ENCODE measurements around the gene UMAD1. TPM values are rescaled to one million over a fixed set of nuclear protein-coding genes. Genes with fewer than 3 reads are reported as not detected.

Gene UMAD1
- total and polyA plus RNA-seq, 2 experiments from 2014 or later = 8.4 to 12.4 TPM

DNA sequence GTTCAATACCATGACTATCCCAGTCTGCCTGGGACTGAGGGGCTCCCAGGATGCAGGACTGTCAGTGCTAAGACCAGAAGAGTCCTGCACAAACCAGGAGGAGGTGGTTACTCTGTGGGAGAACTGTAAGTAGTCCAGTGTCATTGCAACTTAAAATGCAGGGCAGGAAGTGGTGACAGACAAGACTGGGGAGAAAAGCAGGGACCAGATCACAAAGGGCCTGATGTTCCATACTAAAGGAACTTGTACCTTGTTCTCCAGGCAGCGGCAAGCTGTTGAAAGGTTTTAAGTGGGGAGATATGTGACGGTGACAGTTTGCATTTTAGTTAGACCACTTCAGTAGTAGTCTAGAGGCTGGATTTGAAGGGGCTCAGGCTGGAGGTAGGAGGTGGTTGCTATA is 262.3 kb downstream of the UMAD1 start (continued):
- TF ChIP-seq, protein P1, sequence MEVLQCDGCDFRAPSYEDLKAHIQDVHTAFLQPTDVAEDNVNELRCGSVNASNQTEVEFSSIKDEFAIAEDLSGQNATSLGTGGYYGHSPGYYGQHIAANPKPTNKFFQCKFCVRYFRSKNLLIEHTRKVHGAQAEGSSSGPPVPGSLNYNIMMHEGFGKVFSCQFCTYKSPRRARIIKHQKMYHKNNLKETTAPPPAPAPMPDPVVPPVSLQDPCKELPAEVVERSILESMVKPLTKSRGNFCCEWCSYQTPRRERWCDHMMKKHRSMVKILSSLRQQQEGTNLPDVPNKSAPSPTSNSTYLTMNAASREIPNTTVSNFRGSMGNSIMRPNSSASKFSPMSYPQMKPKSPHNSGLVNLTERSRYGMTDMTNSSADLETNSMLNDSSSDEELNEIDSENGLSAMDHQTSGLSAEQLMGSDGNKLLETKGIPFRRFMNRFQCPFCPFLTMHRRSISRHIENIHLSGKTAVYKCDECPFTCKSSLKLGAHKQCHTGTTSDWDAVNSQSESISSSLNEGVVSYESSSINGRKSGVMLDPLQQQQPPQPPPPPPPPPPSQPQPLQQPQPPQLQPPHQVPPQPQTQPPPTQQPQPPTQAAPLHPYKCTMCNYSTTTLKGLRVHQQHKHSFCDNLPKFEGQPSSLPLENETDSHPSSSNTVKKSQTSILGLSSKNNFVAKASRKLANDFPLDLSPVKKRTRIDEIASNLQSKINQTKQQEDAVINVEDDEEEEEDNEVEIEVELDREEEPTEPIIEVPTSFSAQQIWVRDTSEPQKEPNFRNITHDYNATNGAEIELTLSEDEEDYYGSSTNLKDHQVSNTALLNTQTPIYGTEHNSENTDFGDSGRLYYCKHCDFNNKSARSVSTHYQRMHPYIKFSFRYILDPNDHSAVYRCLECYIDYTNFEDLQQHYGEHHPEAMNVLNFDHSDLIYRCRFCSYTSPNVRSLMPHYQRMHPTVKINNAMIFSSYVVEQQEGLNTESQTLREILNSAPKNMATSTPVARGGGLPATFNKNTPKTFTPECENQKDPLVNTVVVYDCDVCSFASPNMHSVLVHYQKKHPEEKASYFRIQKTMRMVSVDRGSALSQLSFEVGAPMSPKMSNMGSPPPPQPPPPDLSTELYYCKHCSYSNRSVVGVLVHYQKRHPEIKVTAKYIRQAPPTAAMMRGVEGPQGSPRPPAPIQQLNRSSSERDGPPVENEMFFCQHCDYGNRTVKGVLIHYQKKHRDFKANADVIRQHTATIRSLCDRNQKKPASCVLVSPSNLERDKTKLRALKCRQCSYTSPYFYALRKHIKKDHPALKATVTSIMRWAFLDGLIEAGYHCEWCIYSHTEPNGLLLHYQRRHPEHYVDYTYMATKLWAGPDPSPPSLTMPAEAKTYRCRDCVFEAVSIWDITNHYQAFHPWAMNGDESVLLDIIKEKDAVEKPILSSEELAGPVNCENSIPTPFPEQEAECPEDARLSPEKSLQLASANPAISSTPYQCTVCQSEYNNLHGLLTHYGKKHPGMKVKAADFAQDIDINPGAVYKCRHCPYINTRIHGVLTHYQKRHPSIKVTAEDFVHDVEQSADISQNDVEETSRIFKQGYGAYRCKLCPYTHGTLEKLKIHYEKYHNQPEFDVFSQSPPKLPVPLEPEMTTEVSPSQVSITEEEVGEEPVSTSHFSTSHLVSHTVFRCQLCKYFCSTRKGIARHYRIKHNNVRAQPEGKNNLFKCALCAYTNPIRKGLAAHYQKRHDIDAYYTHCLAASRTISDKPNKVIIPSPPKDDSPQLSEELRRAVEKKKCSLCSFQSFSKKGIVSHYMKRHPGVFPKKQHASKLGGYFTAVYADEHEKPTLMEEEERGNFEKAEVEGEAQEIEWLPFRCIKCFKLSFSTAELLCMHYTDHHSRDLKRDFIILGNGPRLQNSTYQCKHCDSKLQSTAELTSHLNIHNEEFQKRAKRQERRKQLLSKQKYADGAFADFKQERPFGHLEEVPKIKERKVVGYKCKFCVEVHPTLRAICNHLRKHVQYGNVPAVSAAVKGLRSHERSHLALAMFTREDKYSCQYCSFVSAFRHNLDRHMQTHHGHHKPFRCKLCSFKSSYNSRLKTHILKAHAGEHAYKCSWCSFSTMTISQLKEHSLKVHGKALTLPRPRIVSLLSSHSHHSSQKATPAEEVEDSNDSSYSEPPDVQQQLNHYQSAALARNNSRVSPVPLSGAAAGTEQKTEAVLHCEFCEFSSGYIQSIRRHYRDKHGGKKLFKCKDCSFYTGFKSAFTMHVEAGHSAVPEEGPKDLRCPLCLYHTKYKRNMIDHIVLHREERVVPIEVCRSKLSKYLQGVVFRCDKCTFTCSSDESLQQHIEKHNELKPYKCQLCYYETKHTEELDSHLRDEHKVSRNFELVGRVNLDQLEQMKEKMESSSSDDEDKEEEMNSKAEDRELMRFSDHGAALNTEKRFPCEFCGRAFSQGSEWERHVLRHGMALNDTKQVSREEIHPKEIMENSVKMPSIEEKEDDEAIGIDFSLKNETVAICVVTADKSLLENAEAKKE (CRISPR knock-in tag; IDR thresholded peaks at IDR 0.05) = no peak

DNA sequence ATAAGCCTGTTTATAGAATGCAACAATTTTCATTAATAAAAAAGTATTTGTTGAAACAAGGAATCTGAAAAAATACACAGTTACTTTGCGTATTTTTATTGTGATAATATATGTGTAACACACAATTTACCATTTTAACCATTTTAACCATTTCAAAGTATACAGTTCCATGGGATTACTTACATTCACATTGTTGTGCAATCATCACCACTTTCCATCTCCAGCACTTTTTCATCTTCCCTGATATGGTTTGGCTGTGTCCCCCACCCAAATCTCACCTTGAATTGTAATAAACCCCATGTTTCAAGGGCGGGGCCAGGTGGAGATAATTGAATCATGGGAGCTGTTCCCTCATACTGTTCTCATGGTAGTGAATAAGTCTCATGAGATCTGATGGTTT is 266.8 kb downstream of the UMAD1 start:
- Mint-ChIP-seq H3K4me3 (no peak overlapping the region), H3K27ac (no peak overlapping the region), H3K4me1 (peaks cover 15% of the 10 kb centered on the region), H3K27me3 (ENCODE audit: insufficient read depth, low read depth, poor library complexity) (peaks cover 2% of the 10 kb centered on the region), H3K9me3 (peaks cover 7% of the 10 kb centered on the region; the same call in 2 of the 3 replicates), H3K36me3 (ENCODE audit: low read depth) (peaks cover 5% of the 10 kb centered on the region; the same call in 1 of the 3 replicates)
- H3K27ac ChIP-seq (ENCODE audit: low read depth) = no peak overlapping the region
- peaks cover 10% of the 10 kb centered on the region; the same call in 1 of the 2 replicates for H3K9me2 ChIP-seq (ENCODE audit: insufficient read depth)
- no peaks in the 10 kb centered on the region for H3F3A ChIP-seq (replicated peaks; ENCODE audit: low read depth)
- H3K36me3 ChIP-seq (ENCODE audit: insufficient read depth) = no peaks in the 10 kb centered on the region
- H4K20me1 ChIP-seq (replicated peaks; ENCODE audit: insufficient read depth) = no peaks in the 10 kb centered on the region
- H3K4me2 ChIP-seq = no peak overlapping the region
- DNase-seq (ENCODE audit: low spot score) (no peak), ATAC-seq (no peak)
- H3K79me2 ChIP-seq (replicated peaks; ENCODE audit: insufficient read depth) = no peaks in the 10 kb centered on the region
- H3K4me1 ChIP-seq (ENCODE audit: insufficient read depth) = peaks cover 12% of the 10 kb centered on the region
- H2AFZ ChIP-seq = no peak overlapping the region
- H3K4me3 ChIP-seq = no peak overlapping the region
- H3K27me3 ChIP-seq (ENCODE audit: insufficient read depth) = no peaks in the 10 kb centered on the region
- TF ChIP-seq ZNF331 (CRISPR knock-in tag; IDR thresholded peaks at IDR 0.05; ENCODE audit: low read depth) (no peak), CREB1 (CRISPR knock-in tag; IDR thresholded peaks at IDR 0.05; ENCODE audit: low read depth) (no peak), NANOG (IDR thresholded peaks at IDR 0.05; ENCODE audit: borderline replicate concordance) (no peak), EZH2 (IDR thresholded peaks at IDR 0.05; ENCODE audit: low read depth, unreplicated experiment) (no peak), POLR2AphosphoS5 (IDR thresholded peaks at IDR 0.05; ENCODE audit: low read depth) (no peak)
- TF ChIP-seq, protein P2, sequence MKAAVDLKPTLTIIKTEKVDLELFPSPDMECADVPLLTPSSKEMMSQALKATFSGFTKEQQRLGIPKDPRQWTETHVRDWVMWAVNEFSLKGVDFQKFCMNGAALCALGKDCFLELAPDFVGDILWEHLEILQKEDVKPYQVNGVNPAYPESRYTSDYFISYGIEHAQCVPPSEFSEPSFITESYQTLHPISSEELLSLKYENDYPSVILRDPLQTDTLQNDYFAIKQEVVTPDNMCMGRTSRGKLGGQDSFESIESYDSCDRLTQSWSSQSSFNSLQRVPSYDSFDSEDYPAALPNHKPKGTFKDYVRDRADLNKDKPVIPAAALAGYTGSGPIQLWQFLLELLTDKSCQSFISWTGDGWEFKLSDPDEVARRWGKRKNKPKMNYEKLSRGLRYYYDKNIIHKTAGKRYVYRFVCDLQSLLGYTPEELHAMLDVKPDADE (IDR thresholded peaks at IDR 0.05) = no peak
- TF ChIP-seq, protein P1 (CRISPR knock-in tag; IDR thresholded peaks at IDR 0.05) = no peak
